ENCODE results near the gene FBXW7.

- TF ChIP-seq CTCF (conservative IDR thresholded peaks at IDR 0.05; ENCODE audit: low read length): no peak
- TF ChIP-seq EZH2phosphoT487 (IDR thresholded peaks at IDR 0.05; ENCODE audit: borderline replicate concordance): no peak
Observed at GRCh38 chr4:152467101-152467500, 68.8 kb downstream of the FBXW7 start.

All from Loucy (cell line).